Inflammatory macrophage (primary cell): ENCODE data around the gene APBA1.
"Not testable (repeated sequence)": the region's sequence is repeated elsewhere in the genome, so short reads cannot be mapped to it uniquely, and the experiment has no call there.

Experiments used
- DNase-seq, 2 donors: peaks; one replicate each; pipeline ENCODE4 v3.0.0-alpha.2; 2020 to 2022

APBA1 gene

GRCh38 chr9:69439654-69440053, 232.5 kb downstream of the APBA1 start:
- not testable (repeated sequence) for DNase-seq

- no peak for DNase-seq
These were observed 238.2 kb downstream of the APBA1 start for GRCh38 chr9:69433968-69434367.

- no peak for DNase-seq
These were observed 238.8 kb downstream of the APBA1 start for GRCh38 chr9:69433392-69433791.

- DNase-seq, result no peak
These were observed 239.5 kb downstream of the APBA1 start for GRCh38 chr9:69432623-69433022.

- no peak for DNase-seq
These were observed 240.4 kb downstream of the APBA1 start for GRCh38 chr9:69431777-69432176.

GRCh38 chr9:69431203-69431602, 241.0 kb downstream of the APBA1 start:
- DNase-seq, result no peak

- no peak for DNase-seq
These were observed 242.0 kb downstream of the APBA1 start for GRCh38 chr9:69430206-69430605.

GRCh38 chr9:69429281-69429680, 242.9 kb downstream of the APBA1 start:
- DNase-seq, result no peak

- DNase-seq, result no peak
These were observed 244.0 kb downstream of the APBA1 start for GRCh38 chr9:69428017-69428785.

GRCh38 chr9:69427286-69427685, 244.9 kb downstream of the APBA1 start:
- no peak for DNase-seq

- no peak for DNase-seq
These were observed 246.9 kb downstream of the APBA1 start for GRCh38 chr9:69425136-69425801.

GRCh38 chr9:69421908-69422801, 250.0 kb downstream of the APBA1 start:
- peak; percentile 57 for DNase-seq

GRCh38 chr9:69420611-69421270, 251.4 kb downstream of the APBA1 start:
- no peak for DNase-seq

GRCh38 chr9:69412741-69413150, 259.4 kb downstream of the APBA1 start:
- DNase-seq, result peak in 1 of 2 donors; percentile 19

GRCh38 chr9:69411931-69412740, 260.0 kb downstream of the APBA1 start:
- DNase-seq, result no peak

- no peak for DNase-seq
These were observed 260.9 kb downstream of the APBA1 start for GRCh38 chr9:69411246-69411645.

- DNase-seq, result not testable (repeated sequence)
These were observed 262.2 kb downstream of the APBA1 start for GRCh38 chr9:69409936-69410335.

GRCh38 chr9:69400470-69400869, 271.7 kb downstream of the APBA1 start:
- DNase-seq, result no peak

- no peak for DNase-seq
These were observed 274.6 kb downstream of the APBA1 start for GRCh38 chr9:69397384-69398214.

GRCh38 chr9:69396759-69397158, 275.4 kb downstream of the APBA1 start:
- no peak for DNase-seq

- DNase-seq, result no peak
These were observed 276.5 kb downstream of the APBA1 start for GRCh38 chr9:69395718-69396117.
